Measurements from ENCODE around the gene BAHCC1. TPM values are rescaled to one million over a fixed set of nuclear protein-coding genes. Genes with fewer than 3 reads are reported as not detected.

BAHCC1 gene
- total RNA-seq, 1 experiment from 2014 or later = 9.9 TPM

- TF ChIP-seq EZH2 (IDR thresholded peaks at IDR 0.05; ENCODE audit: low read length, unreplicated experiment) (no peak), EZH2phosphoT487 (IDR thresholded peaks at IDR 0.05; ENCODE audit: borderline replicate concordance, low read length) (no peak), CTCF (conservative IDR thresholded peaks at IDR 0.05; ENCODE audit: low read depth, low read length) (no peak)
- Histone ChIP-seq H3K9ac (ENCODE audit: low read length) (peak overlapping the region; percentile 85), H3K4me3 (ENCODE audit: low read length) (peak overlapping the region; percentile 79), H3K4me2 (ENCODE audit: low read length) (peak overlapping the region; percentile 96), H3K9me3 (ENCODE audit: low read length) (no peaks in the 10 kb centered on the region), H3K4me1 (ENCODE audit: insufficient read depth, low read length) (peaks cover 47% of the 10 kb centered on the region), H3K36me3 (ENCODE audit: low read depth, low read length) (peaks cover 17% of the 10 kb centered on the region), H3K79me2 (ENCODE audit: low read length) (peaks cover 59% of the 10 kb centered on the region), H3K27ac (ENCODE audit: low read length) (peak overlapping the region; percentile 88), H3K27me3 (ENCODE audit: low read length) (no peaks in the 10 kb centered on the region), H4K20me1 (ENCODE audit: low read length) (peaks cover 19% of the 10 kb centered on the region), H2AFZ (ENCODE audit: low read length) (no peak overlapping the region; the same call in 1 of the 2 replicates), H3K9me2 (replicated peaks; ENCODE audit: low read length) (no peaks in the 10 kb centered on the region), H3F3A (ENCODE audit: low read length, unreplicated experiment) (peaks cover 6% of the 10 kb centered on the region)
- BruUV-seq (replicated peaks) = no TSS peak
- CTCF ChIA-PET = interaction anchor here (0.5 to 0.6 kb wide), 2 partner anchors 13 to 53 kb away, joined by 3 to 15 read pairs; no protein-coding TSS in a partner anchor
- intact Hi-C loops (cut with micrococcal nuclease) = loop anchor here (10.0 kb wide), 1 partner anchor 121 kb away; the partner anchor contains the start of gene BAHCC1
- DNase-seq (no peak), ATAC-seq (no peak)
- POLR2A ChIA-PET (ENCODE audit: unreplicated experiment) = interaction anchor here (0.6 kb wide), 2 partner anchors 26 to 36 kb away, joined by 3 to 4 read pairs; no protein-coding TSS in a partner anchor
Observed at GRCh38 chr17:81515530-81516041, 120.3 kb downstream of the BAHCC1 start.

Small RNA genes lying within 50 kb of the gene (microRNA-seq; reads per million reads assigned to microRNA genes)
- gene MIR3186 (ENCODE audit: unreplicated experiment) (not detected), gene MIR4740 (ENCODE audit: unreplicated experiment) (not detected)

Other genes with a start within 250 kb of the BAHCC1 start
- not detected in 2 replicates for gene PVALEF, start 229.9 kb upstream of the BAHCC1 start, total RNA-seq (2014; rRNA removed)
- gene AATK, start 229.2 kb upstream of the BAHCC1 start, total RNA-seq (2014; rRNA removed) = 1.1 and 1.7 TPM in 2 replicates
- 32.1 and 48.0 TPM in 2 replicates for gene CEP131, start 172.5 kb upstream of the BAHCC1 start, total RNA-seq (2014; rRNA removed)
- 28.8 and 44.1 TPM in 2 replicates for gene TEPSIN, start 156.4 kb upstream of the BAHCC1 start, total RNA-seq (2014; rRNA removed)
- 125 and 160 TPM in 2 replicates for gene NDUFAF8, start 156.1 kb upstream of the BAHCC1 start, total RNA-seq (2014; rRNA removed)
- 77.8 and 118 TPM in 2 replicates for gene SLC38A10, start 100.2 kb upstream of the BAHCC1 start, total RNA-seq (2014; rRNA removed)
- gene ACTG1, start 117.3 kb downstream of the BAHCC1 start, total RNA-seq (2014; rRNA removed) = 4,503 and 4,798 TPM in 2 replicates
- 0.87 and 2.4 TPM in 2 replicates for gene FSCN2, start 132.9 kb downstream of the BAHCC1 start, total RNA-seq (2014; rRNA removed)
- 23.3 and 34.6 TPM in 2 replicates for gene FAAP100, start 156.9 kb downstream of the BAHCC1 start, total RNA-seq (2014; rRNA removed)
- 109 and 133 TPM in 2 replicates for gene NPLOC4, start 241.7 kb downstream of the BAHCC1 start, total RNA-seq (2014; rRNA removed)
- gene TSPAN10, start 241.7 kb downstream of the BAHCC1 start, total RNA-seq (2014; rRNA removed) = 3.5 and 3.9 TPM in 2 replicates